ENCODE data around the gene NUDT4. TPM values are rescaled to one million over a fixed set of nuclear protein-coding genes. Genes with fewer than 3 reads are reported as not detected.

Gene NUDT4
- polyA plus RNA-seq, 3 donors = 20.7 to 43.8 (median 35.6) TPM

GRCh38 chr12:93368766-93369165 is 9.0 kb upstream of the NUDT4 start:
- Mint-ChIP-seq H3K4me3 (no peak overlapping the region), H3K9me3 (peaks cover 0 to 3% (median 0%) of the 10 kb centered on the region in 7 donors), H3K27me3 (ENCODE audit: low read depth in 3 of 3) (peaks cover 8 to 15% (median 9%) of the 10 kb centered on the region in 3 donors), H3K27ac (peak overlapping the region in 1 of 7 donors; percentile 7), H3K4me1 (peaks cover 13% of the 10 kb centered on the region), H3K36me3 (peaks cover 0 to 5% of the 10 kb centered on the region in 2 donors)
- Histone ChIP-seq H3K9ac (ENCODE audit: insufficient read depth, low read length, poor library complexity, severe bottlenecking) (no peak overlapping the region), H4K20me1 (ENCODE audit: insufficient read depth, low read length) (no peaks in the 10 kb centered on the region), H3K4me1 (ENCODE audit: control insufficient read depth in 1 of 2, insufficient read depth in 2 of 2, low read length in 2 of 2) (peaks cover 9 to 13% of the 10 kb centered on the region in 2 donors), H3K36me3 (replicated peaks in 1 of 2; ENCODE audit: control insufficient read depth in 1 of 2, insufficient read depth in 2 of 2, low read length in 2 of 2) (no peaks in the 10 kb centered on the region), H3K27ac (ENCODE audit: low read depth in 1 of 2, low read length in 2 of 2) (no peak overlapping the region), H2AFZ (ENCODE audit: insufficient read depth, low read depth, low read length, poor library complexity, severe bottlenecking) (no peak overlapping the region), H3K4me2 (replicated peaks; ENCODE audit: extremely low read depth, low read length, poor library complexity, severe bottlenecking) (no peak overlapping the region), H3K4me3 (replicated peaks in 1 of 3; ENCODE audit: low read depth in 2 of 3, low read length in 3 of 3) (no peak overlapping the region), H3K79me2 (ENCODE audit: insufficient read depth, low read length) (no peaks in the 10 kb centered on the region), H3K9me3 (replicated peaks in 1 of 2; ENCODE audit: control insufficient read depth in 1 of 2, insufficient read depth in 1 of 2, low read length in 2 of 2) (no peaks in the 10 kb centered on the region), H3K27me3 (ENCODE audit: control insufficient read depth in 2 of 2, insufficient read depth in 2 of 2, low read length in 2 of 2) (no peaks in the 10 kb centered on the region)
- TF ChIP-seq CTCF (IDR thresholded peaks at IDR 0.05) = no peak
- WGBS (ENCODE audit: insufficient coverage) = 95% methylated on average over 3 of the region's 3 CpGs
- DNase-seq = no peak
- intact Hi-C loops (cut with micrococcal nuclease) = no loop called here

- Histone ChIP-seq H3K27me3 (ENCODE audit: control insufficient read depth in 2 of 2, insufficient read depth in 2 of 2, low read length in 2 of 2) (no peaks in the 10 kb centered on the region), H3K4me1 (ENCODE audit: control insufficient read depth in 1 of 2, insufficient read depth in 2 of 2, low read length in 2 of 2) (peaks cover 13 to 14% of the 10 kb centered on the region in 2 donors), H3K4me2 (replicated peaks; ENCODE audit: extremely low read depth, low read length, poor library complexity, severe bottlenecking) (no peak overlapping the region), H3K36me3 (replicated peaks in 1 of 2; ENCODE audit: control insufficient read depth in 1 of 2, insufficient read depth in 2 of 2, low read length in 2 of 2) (no peaks in the 10 kb centered on the region), H4K20me1 (ENCODE audit: insufficient read depth, low read length) (no peaks in the 10 kb centered on the region), H3K27ac (ENCODE audit: low read depth in 1 of 2, low read length in 2 of 2) (no peak overlapping the region), H3K4me3 (replicated peaks in 1 of 3; ENCODE audit: low read depth in 2 of 3, low read length in 3 of 3) (no peak overlapping the region), H3K9me3 (replicated peaks in 1 of 2; ENCODE audit: control insufficient read depth in 1 of 2, insufficient read depth in 1 of 2, low read length in 2 of 2) (no peaks in the 10 kb centered on the region), H3K79me2 (ENCODE audit: insufficient read depth, low read length) (no peaks in the 10 kb centered on the region), H2AFZ (ENCODE audit: insufficient read depth, low read depth, low read length, poor library complexity, severe bottlenecking) (no peak overlapping the region), H3K9ac (ENCODE audit: insufficient read depth, low read length, poor library complexity, severe bottlenecking) (no peak overlapping the region)
- peaks cover 0 to 5% of the 10 kb centered on the region in 2 donors for H3K36me3 Mint-ChIP-seq
- H3K4me3 Mint-ChIP-seq = no peak overlapping the region
- intact Hi-C loops (cut with micrococcal nuclease) = no loop called here
- peaks cover 8 to 15% (median 9%) of the 10 kb centered on the region in 3 donors for H3K27me3 Mint-ChIP-seq (ENCODE audit: low read depth in 3 of 3)
- peaks cover 12% of the 10 kb centered on the region for H3K4me1 Mint-ChIP-seq
- TF ChIP-seq CTCF (IDR thresholded peaks at IDR 0.05) = no peak
- H3K27ac Mint-ChIP-seq = no peak overlapping the region
- no peak for DNase-seq
- H3K9me3 Mint-ChIP-seq = peaks cover 0 to 3% (median 0%) of the 10 kb centered on the region in 7 donors
Measured at GRCh38 chr12:93369505-93369904, 8.2 kb upstream of the NUDT4 start.
